Lower lobe of right lung (tissue), 2 donors: Measurements from ENCODE around the gene LRFN5. TPM values are rescaled to one million over a fixed set of nuclear protein-coding genes. Genes with fewer than 3 reads are reported as not detected.

ENCODE experiments used
- ATAC-seq, 2 donors: fragments of 200-7000 bp; cut with Tn5 transposase; one replicate each; pipeline ENCODE4 v1.9.1; 2020 to 2022; ENCODE audit warnings: mild to moderate bottlenecking in 2 of 2, moderate library complexity in 2 of 2
- DNase-seq: peaks from one replicate; pipeline ENCODE4 v3.0.0-alpha.2; 2020
- H3K27ac ChIP-seq: fragments of 200-600 bp; one replicate; pipeline ENCODE4 v1.8.0; 2022
- H3K27me3 ChIP-seq: fragments of 200-600 bp; one replicate; pipeline ENCODE4 v1.8.0; 2022; ENCODE audit warnings: low read depth
- H3K36me3 ChIP-seq: fragments of 200-600 bp; one replicate; pipeline ENCODE4 v1.8.0; 2022; ENCODE audit warnings: mild to moderate bottlenecking
- H3K4me1 ChIP-seq: fragments of 200-600 bp; one replicate; pipeline ENCODE4 v1.8.0; 2022
- H3K4me3 ChIP-seq: fragments of 200-600 bp; one replicate; pipeline ENCODE4 v1.8.0; 2022; ENCODE audit warnings: mild to moderate bottlenecking
- H3K9me3 ChIP-seq: fragments of 200-600 bp; one replicate; pipeline ENCODE4 v1.8.0; 2022
- intact Hi-C: fragments of 100-400 bp; cut with DNase I; formaldehyde crosslinking; loops from one replicate; pipeline ENCODE4 v1.11.0; 2022
- total RNA-seq: library from RNA; stranded (reverse); fragmentation: NEBNext Ultra II Directional; extraction: Animal tissue kit (Norgen Biotek cat#: 25700); gene quantifications from one replicate; pipeline ENCODE4 v1.2.1, GENCODE V29; 2021
- TF ChIP-seq, protein P1 (sequence below): fragments of 200-600 bp; IDR thresholded peaks from one replicate; pipeline ENCODE4 v1.8.0; 2022; ENCODE audit warnings: antibody characterized with exemption, mild to moderate bottlenecking
- donor health status: DM: no; HTN: yes; CAD: no; lungs with severe emphysema.

LRFN5 gene
- total RNA-seq, 1 donor from 2014 or later: 1.3 TPM

DNA sequence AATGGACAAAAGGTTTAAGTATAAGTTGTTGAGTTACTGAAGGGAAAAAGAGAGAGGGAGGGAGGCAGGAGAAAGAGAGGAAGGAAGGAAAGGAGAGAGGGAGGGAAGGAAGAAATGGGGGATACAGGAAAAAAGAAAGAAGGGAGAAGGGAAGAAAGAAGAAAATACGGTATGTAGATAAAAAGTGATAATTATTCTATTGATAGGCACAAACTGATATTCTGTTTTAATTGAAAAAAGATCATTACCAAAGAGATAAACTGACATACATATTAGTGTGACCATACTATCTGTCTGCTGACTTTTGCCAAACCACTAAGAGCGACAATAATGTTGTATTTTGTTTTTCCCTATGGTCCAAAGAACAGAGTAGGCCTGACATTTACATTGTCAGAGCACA lies 154.5 kb downstream of the LRFN5 start:
- no peak overlapping the region for H3K4me3 ChIP-seq
- H3K27me3 ChIP-seq: no peaks in the 10 kb centered on the region
- H3K9me3 ChIP-seq: no peaks in the 10 kb centered on the region
- H3K4me1 ChIP-seq: no peaks in the 10 kb centered on the region
- TF ChIP-seq, protein P1, sequence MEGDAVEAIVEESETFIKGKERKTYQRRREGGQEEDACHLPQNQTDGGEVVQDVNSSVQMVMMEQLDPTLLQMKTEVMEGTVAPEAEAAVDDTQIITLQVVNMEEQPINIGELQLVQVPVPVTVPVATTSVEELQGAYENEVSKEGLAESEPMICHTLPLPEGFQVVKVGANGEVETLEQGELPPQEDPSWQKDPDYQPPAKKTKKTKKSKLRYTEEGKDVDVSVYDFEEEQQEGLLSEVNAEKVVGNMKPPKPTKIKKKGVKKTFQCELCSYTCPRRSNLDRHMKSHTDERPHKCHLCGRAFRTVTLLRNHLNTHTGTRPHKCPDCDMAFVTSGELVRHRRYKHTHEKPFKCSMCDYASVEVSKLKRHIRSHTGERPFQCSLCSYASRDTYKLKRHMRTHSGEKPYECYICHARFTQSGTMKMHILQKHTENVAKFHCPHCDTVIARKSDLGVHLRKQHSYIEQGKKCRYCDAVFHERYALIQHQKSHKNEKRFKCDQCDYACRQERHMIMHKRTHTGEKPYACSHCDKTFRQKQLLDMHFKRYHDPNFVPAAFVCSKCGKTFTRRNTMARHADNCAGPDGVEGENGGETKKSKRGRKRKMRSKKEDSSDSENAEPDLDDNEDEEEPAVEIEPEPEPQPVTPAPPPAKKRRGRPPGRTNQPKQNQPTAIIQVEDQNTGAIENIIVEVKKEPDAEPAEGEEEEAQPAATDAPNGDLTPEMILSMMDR: no peak
- no peak for DNase-seq
- ATAC-seq: no peak
- no peak overlapping the region for H3K27ac ChIP-seq
- no peaks in the 10 kb centered on the region for H3K36me3 ChIP-seq
- intact Hi-C loops: no loop called here

DNA sequence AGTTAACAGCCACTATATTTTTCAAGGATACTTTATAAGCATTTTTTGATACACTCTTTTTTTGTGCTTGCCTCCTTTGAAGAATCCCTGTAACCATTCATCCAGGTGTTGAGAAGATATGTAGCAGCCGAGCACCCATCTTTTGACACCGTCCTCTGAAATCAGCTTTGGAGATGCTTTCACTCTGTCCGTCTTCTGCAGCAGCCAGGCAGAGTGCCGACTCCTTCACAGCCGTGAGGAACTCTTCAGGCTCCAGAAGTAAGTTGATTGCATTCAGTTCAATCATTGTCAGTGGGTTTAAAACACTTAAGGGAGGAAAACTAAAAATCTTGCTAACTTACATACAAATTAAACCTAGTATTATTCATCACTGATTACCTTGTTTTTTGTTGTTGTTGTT lies 160.1 kb downstream of the LRFN5 start:
- no peaks in the 10 kb centered on the region for H3K4me1 ChIP-seq
- H3K27ac ChIP-seq: no peak overlapping the region
- DNase-seq: no peak
- no peak overlapping the region for H3K4me3 ChIP-seq
- H3K9me3 ChIP-seq: no peaks in the 10 kb centered on the region
- TF ChIP-seq, protein P1: no peak
- ATAC-seq: no peak
- H3K27me3 ChIP-seq: no peaks in the 10 kb centered on the region
- intact Hi-C loops: no loop called here
- H3K36me3 ChIP-seq: no peaks in the 10 kb centered on the region

DNA sequence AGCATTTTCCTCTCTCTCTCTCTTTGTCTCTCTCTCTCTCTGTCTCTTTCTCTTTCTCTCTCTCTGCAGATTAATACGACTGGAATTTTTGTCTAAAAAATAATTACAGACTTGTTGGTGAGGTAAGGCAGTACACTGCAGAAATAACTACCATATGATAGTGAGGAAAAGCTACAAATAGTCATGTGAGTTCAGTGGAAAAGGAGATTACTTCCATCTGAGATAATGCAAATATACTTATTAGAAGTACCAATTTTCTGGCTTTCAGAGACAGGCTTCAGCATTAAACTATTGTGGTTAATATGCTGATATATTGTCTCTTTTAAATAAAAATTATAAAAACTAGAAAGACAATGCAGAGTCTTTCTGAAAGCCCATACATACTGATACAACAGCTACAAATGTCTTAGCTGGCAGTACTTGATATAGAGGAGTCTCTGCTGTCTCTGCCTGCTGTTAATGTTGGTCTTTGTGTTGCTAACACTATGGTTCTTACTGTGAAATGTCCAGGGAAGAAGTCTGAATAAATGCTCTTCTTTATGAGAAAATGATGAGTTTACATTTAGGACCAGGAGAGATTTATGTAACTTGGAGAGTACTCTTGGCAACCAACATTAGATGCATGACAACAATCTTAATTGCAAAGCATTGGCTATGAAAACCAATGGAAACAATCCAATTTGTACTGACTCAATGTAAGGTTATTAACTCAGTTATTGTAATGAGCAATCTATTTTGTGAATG lies 167.0 kb downstream of the LRFN5 start:
- TF ChIP-seq, protein P1: no peak
- H3K4me1 ChIP-seq: no peaks in the 10 kb centered on the region
- no peaks in the 10 kb centered on the region for H3K27me3 ChIP-seq
- no peak overlapping the region for H3K27ac ChIP-seq
- H3K4me3 ChIP-seq: no peak overlapping the region
- H3K9me3 ChIP-seq: no peaks in the 10 kb centered on the region
- ATAC-seq (no peak), DNase-seq (no peak)
- H3K36me3 ChIP-seq: no peaks in the 10 kb centered on the region
- intact Hi-C loops: no loop called here

DNA sequence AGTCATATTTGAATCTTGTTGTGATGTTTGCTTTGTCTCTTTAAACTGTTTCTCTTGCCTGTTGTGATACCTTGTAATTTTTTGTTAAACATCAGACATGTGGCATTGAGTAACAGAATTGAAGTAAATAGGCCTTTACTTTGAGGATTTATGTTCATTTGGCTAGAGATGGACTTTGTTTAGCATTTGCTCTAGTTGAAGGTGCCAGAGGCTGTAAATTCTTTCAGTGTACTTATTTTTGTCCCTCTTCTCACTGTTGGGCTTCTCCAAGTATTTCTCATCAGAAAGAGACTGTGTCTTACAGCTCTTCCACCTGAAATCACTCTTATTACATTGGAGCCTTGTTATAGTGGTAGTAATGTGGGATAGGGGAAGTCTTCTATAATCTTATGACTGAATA lies 175.8 kb downstream of the LRFN5 start:
- Histone ChIP-seq H3K9me3 (no peaks in the 10 kb centered on the region), H3K4me1 (no peaks in the 10 kb centered on the region), H3K27ac (no peak overlapping the region), H3K27me3 (no peaks in the 10 kb centered on the region), H3K4me3 (no peak overlapping the region), H3K36me3 (no peaks in the 10 kb centered on the region)
- DNase-seq (no peak), ATAC-seq (no peak)
- intact Hi-C loops: no loop called here
- TF ChIP-seq, protein P1: no peak

DNA sequence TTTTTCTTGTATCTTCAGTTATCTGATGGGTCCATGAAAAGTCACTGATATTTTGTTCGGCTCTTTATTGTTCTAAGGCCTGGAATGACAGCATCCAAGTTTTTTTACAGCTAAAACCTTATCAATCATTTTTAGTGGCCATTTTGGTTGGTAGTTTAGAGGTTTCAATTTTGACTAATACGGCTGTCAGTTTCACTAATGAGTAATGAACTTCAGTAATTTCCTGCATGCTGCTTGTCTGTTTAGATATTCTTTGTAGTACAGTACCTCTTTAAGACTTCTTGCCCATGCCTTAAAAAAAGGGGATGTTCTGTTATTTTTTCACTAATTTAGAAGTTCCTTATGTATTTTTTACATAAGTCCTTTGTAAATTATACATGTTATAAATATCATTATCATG lies 176.7 kb downstream of the LRFN5 start:
- ATAC-seq (no peak), DNase-seq (no peak)
- intact Hi-C loops: no loop called here
- Histone ChIP-seq H3K4me3 (no peak overlapping the region), H3K4me1 (no peaks in the 10 kb centered on the region), H3K9me3 (no peaks in the 10 kb centered on the region), H3K27ac (no peak overlapping the region), H3K36me3 (no peaks in the 10 kb centered on the region), H3K27me3 (no peaks in the 10 kb centered on the region)
- TF ChIP-seq, protein P1: no peak
